Fibroblast of pulmonary artery (primary cell): ENCODE measurements around the gene EXOSC2.
A peak's percentile ranks its signal among the peaks of the same experiment; 100 is the strongest.

Experiments used
- DNase-seq: peaks from one replicate; pipeline ENCODE4 v3.0.0-alpha.2; 2010; ENCODE audit warnings: low read depth
- H3K4me3 ChIP-seq: replicated peaks from 2 replicates; pipeline ENCODE4 v1.5.1; 2011; ENCODE audit warnings: low read depth, mild to moderate bottlenecking, control low read depth, low read length, moderate library complexity
- TF ChIP-seq, protein P1 (sequence below): IDR thresholded peaks from 2 replicates; pipeline ENCODE4 v1.5.1; 2011; ENCODE audit warnings: mild to moderate bottlenecking, control low read depth, low read length, inconsistent platforms; ENCODE audit errors: missing control alignments

The EXOSC2 gene

DNA sequence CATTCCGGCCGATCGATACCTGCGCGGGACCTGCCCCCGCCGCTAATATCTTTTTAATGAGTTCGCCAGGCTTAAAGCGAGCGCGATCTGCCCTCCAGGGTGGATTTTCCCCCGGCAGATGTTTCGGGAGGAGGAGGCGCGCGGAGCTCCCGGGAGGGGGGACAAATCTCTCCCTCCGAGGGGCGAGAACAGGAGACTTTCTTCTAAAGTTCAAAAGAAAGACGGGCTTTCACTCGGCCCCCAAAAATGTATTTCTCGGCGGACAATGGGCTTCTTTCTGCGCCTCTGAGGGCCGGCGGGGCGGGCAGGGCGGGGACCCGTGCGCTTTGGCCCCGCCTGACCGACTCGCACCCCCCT lies 33.3 kb upstream of the EXOSC2 start:
- DNase-seq, result no peak
- TF ChIP-seq, protein P1, sequence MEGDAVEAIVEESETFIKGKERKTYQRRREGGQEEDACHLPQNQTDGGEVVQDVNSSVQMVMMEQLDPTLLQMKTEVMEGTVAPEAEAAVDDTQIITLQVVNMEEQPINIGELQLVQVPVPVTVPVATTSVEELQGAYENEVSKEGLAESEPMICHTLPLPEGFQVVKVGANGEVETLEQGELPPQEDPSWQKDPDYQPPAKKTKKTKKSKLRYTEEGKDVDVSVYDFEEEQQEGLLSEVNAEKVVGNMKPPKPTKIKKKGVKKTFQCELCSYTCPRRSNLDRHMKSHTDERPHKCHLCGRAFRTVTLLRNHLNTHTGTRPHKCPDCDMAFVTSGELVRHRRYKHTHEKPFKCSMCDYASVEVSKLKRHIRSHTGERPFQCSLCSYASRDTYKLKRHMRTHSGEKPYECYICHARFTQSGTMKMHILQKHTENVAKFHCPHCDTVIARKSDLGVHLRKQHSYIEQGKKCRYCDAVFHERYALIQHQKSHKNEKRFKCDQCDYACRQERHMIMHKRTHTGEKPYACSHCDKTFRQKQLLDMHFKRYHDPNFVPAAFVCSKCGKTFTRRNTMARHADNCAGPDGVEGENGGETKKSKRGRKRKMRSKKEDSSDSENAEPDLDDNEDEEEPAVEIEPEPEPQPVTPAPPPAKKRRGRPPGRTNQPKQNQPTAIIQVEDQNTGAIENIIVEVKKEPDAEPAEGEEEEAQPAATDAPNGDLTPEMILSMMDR, result no peak
- H3K4me3 ChIP-seq, result no peak overlapping the region

DNA sequence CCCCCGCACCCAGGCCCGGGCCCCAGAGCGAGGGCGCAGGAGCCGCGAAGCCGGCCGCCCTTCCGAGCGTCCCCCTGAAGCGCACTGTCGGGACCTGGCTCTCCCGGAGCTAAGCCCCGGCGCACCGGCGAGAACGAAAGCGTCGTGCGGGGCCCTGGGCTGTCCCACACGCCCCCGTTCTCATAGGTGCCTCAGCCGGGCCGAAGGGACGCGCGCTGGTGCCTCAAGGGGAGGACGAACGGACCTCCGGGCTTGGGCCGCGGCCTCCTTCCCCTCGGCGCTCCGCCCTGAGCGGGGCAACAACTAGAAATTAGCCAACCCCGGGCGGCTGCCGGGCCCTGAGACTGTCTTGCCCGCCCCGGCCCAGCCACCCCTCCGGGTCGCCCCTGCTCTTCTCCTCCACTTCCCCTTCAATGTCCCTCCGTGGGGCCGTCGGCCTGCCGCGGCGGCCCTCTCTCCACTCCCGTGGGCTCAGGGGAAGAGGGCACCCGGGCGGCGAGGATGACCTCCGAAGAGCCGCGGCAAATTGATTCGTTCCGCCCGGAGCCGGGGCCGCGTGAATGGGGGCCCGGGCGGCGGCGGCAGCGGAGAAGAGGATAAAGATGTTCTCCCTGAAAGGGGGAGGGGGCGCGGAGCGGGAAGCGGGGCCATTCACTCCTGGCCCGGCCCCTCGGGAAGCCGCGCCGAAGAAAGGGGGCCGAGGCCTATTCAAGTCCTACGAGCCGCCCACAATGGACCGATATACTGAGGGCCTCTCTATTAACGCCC lies 32.7 kb upstream of the EXOSC2 start:
- DNase-seq, result no peak
- H3K4me3 ChIP-seq, result peak overlapping the region; percentile 10
- TF ChIP-seq, protein P1, result no peak

DNA sequence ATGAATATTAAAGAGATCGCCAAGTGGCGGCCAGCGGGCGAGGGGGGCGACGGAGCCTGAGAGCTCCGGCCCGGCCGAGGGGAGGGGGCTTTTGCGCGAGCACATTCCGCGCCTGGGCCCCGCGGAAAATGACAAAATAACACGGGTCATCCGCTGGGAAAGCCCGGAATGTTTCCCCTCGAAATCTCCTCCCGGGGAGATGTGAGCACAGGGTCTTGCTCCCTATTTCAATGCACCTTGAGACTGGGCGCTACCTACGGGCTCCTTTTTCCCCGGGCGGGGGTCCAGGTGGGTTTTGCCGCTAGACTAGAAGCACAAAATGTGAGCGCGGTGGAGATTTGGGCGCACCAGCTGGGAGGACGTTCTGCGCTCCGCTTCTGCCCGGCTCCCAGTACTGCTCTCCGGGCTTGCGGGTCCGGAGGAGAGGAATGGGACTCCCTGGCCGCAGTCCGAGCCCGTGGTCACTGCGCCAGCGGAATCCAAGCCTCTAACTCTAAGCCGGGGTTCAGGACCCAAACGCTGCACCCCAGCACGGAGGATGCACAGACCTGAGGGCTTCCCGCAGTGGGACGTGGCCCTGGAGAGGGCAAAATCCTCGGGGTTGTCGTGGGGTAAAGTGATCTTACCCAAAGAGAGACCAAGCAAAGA lies 32.0 kb upstream of the EXOSC2 start:
- TF ChIP-seq, protein P1, result no peak
- H3K4me3 ChIP-seq, result no peak overlapping the region
- no peak for DNase-seq

DNA sequence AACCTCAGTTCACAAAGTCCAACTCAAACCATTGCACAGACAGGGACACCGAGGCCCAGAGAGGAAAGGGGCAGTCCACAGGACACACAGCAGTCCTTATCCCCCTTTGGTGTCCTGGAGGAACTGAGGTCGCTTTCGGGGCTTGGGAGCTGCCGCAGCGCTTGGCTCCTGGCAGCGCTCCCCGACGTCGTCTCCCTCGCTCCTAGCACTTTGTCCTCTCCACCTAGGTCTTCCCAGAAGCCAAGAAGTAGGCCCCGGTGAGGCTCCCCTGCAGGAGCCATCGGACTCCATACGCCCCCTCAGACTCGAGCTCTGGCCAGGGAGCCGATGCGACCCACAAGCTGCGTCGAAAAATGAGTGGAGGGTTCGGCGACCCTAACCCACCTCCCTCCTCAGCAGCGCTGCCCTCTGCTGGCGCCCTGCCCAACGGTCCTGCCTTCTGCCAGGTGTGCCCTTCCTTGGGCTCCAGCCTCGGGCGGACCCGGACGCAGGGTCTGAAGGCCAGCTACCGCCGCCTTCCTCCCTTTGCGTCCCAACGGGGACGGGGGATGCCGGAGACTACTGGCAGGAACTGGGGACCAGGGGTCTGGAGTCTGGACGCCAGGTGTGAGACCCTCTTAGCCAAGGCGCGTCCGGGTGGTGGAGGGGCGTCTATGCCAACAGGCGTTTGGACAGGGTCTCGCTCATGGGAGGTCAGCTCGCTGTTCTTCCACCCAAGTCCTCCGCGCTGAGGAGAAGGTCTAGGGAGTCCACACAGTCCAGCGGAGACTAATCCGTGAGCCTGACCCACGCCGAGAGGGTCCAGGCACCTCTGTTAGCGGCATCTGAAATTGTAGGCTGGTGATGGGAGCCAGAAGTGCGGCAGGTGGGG lies 31.2 kb upstream of the EXOSC2 start:
- no peak overlapping the region for H3K4me3 ChIP-seq
- TF ChIP-seq, protein P1, result no peak
- no peak for DNase-seq

DNA sequence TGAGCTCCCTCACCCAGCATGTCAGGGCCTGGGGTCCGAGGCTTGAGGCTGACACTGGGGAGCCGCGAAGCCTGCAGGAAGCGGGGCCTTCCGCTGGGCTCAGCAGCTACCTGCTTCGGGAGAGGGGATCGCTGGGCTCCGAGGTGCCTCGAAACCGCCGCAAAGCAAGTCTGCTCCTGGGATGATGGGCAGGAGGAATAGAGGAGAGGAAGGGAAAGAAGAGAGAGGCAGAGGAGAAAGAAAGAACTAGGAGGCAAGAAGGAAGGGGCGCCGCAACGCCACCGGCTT lies 30.7 kb upstream of the EXOSC2 start:
- TF ChIP-seq, protein P1, result no peak

DNA sequence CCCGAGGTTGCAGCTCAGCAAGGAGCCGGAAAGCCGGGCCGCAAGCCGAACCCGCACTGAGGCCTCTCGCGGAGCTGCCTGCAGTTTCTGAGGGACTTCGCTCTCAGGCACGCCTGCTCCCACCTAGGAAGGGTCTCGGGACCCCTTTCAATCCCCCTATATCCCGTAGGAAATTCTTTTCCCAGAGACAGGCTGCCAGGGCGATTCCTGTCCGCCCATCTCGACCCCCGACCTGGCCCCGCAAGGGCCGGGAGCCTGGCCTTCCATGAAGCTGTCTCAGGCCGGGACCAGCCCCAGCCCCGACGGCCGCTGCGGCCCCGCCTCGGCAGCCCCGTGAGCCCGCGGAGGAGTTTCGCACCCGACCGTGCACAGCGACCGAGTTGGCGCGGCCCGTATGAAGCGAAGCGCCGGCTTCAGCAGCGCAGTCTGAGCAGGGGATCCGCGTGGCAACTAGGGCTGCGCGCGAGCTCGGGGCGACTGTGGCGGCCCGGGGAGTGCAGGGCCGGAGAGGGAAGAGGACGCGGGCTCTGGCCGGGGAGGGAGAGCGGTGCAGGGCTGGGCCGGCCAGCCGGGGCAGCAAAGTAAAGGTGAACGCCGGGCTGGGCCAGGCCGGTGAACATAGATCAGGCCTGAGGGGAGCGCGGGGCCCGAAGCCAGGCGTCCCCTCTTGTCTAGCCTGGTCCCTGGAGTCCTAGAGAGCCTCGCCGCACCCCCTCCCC lies 30.2 kb upstream of the EXOSC2 start:
- TF ChIP-seq, protein P1, result no peak
- H3K4me3 ChIP-seq, result no peak overlapping the region
- DNase-seq, result no peak

More for the DNA sequence above, 30.7 kb upstream of the EXOSC2 start:
- H3K4me3 ChIP-seq, result no peak overlapping the region
- no peak for DNase-seq
